ENCODE data around the gene GDF10.

GDF10 gene

DNA sequence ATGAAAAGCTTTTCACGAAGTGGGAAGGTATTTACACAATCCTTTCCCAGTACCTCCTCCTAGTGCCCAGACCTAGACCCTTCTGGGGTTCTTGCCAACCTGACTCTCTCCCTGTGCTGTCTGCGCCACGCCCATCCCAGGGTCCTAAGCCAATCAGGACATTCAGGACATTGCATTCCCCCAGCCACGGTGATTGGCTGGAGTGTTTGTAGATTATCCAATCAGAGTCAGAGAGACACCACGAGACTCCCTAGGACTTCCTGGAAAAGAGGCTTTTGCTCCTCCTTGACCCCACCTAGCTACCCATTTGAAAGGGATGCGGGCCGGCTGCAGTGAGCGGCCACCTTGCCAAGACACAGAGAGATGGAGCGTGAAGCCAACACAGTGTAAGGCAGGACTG is 18.7 kb downstream of the GDF10 start:
- DNase-seq: no peak

DNA sequence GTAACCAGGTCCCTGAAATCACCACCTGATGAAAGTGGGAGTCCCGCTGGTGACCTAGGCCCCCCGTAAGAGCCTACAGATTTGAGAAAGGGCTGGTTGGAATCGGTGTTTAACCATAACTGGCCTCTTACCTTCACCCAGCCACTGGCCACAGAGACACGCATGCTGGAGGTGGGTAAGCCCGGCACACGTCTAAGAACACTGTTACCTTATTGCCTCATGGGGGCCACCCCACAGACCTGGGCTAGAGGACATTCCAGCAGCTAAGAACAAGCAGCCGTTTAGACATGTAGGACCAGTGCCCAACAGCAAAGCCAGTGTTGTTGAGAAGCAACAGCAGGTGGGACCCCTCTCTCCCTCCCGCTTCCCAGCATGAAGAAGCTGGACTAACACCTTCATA is 19.8 kb downstream of the GDF10 start:
- DNase-seq: no peak

GRCh38 chr10:47320812-47321211 is 20.8 kb downstream of the GDF10 start:
- no peak for DNase-seq

- DNase-seq: no peak
Measured at GRCh38 chr10:47321521-47322195, 21.7 kb downstream of the GDF10 start.

DNA sequence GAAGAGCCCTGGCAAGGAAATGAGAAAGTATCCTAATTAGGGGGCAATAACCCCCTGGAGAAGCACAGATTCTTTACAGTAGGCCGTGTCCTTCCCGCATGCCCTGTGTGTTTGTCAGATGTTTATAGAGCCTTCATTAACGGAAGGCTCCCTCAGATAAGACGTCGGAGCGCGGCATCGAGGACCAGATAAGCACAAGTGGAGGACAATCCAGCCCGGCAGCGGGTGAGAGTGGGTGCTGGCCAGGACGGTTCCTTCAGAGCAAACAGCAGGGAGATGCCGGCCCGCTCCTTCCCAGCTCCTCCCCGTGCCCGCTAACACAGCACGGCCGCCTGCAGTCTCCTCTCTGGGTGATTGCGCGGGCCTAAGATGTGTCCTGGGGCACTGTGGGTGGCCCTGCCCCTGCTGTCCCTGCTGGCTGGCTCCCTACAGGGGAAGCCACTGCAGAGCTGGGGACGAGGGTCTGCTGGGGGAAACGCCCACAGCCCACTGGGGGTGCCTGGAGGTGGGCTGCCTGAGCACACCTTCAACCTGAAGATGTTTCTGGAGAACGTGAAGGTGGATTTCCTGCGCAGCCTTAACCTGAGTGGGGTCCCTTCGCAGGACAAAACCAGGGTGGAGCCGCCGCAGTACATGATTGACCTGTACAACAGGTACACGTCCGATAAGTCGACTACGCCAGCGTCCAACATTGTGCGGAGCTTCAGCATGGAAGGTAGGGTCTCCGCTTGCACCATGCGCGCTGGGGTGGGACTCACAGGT is 22.5 kb downstream of the GDF10 start, which contains the start of gene GDF2:
GDF2 (plus strand) TSS at position 155 of the 762 bp plus-strand sequence; CDS start at position 370, 215 bp downstream.
- DNase-seq: no peak

DNA sequence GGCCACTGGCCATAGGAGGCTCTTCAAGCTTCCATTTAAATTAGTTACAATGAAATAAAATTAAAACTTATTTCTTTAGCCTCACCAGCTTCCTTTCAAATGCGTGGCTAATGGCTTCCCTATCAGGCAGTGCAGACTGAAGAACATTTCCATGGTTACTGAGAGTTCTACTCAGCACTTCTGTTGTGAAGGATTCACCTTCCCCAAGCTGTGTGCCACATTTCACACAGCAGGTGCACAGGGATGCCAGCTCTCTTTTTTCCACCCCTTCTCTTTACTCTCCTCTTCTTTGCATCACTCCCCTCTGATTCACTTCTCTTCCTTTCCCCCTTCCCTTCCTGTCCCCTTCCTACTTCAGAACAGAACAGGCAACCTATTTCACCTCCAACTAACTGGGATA is 23.1 kb downstream of the GDF10 start:
- no peak for DNase-seq

DNA sequence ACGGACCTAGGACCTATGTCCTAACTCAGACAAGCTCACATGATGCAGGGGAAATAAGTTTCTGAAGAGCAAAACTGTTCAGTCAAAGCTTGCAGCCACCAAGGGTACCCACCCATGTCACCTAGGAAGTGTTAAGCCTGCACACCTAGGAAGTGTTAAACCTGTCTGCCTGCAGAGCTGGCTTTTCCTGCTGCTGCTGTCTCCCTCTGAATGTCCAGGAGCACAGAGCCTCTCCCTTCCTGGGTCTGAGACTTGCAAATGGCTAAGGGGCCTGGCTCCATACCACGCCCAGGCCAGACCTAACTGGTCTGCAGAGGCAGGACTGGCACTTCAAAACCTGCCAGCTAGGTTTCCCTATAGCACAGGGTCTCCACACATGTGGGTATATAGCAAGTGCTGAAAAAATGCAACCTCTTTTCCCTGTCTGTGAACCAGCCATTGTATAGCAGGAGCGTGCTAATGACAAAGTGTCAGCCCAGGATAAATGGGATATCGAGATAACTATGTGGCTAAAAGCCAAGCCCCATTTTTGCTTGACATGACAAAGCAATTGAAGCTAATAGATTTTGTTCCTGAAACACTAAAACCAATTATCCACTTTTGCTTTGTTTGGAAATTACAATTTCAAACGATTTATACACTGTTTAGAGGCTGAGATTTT is 23.8 kb downstream of the GDF10 start:
- DNase-seq: no peak

- no peak for DNase-seq
Measured at GRCh38 chr10:47325303-47326291, 25.6 kb downstream of the GDF10 start.

DNA sequence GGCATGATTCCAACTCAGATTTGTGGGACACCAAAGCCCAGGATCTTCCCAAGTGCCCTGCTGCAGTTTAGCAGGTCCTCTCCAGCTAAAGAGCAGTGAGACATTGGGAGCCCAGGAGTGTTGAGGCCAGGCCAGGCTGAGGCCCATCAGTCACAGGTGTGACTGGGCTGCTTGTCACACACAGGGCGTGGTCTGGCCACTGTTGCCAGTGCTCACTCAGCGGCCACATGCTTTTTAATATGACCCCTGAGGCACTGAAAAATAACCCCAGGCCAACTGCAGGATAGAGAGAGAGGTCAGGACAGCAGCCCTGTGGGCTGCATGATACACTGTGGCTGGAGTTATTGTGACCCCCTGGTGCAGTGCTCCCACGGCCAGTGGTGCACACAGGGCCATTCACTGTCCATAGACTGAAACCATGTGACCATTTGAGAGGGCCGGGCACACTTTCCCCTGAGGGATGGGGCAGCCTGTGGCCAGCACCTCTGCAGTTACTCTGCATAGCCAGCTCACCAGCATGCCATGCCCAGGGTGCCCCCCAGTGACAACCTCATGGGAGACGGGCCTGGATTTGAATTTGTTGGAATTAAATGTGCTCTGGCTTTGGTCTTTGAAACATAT is 26.4 kb downstream of the GDF10 start:
- DNase-seq: no peak

DNA sequence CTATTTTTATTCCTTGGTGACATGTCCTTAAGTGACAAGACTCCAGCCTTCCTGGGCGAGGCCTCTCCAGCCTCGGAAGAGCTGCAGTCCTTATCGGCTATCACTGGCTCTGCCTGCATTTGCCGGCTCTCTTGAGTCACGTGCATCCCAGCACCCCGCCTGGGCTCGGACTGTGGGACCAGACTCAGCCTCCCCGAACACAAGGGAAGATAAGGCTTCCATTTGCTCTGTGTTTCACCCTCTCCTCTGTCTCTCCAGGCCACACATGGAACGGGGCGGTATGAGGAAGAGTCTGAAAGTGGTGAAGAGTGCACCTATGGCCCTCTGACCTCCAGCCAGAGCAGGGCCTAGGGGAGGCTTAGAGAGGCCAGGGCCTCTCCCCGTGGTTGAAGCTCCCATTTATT is 26.9 kb downstream of the GDF10 start:
- DNase-seq: no peak

- DNase-seq: no peak
Measured at GRCh38 chr10:47329855-47330254, 29.9 kb downstream of the GDF10 start.

GRCh38 chr10:47330366-47330765 is 30.4 kb downstream of the GDF10 start:
- DNase-seq: no peak

GRCh38 chr10:47330804-47331203 is 30.8 kb downstream of the GDF10 start:
- DNase-seq: no peak

DNA sequence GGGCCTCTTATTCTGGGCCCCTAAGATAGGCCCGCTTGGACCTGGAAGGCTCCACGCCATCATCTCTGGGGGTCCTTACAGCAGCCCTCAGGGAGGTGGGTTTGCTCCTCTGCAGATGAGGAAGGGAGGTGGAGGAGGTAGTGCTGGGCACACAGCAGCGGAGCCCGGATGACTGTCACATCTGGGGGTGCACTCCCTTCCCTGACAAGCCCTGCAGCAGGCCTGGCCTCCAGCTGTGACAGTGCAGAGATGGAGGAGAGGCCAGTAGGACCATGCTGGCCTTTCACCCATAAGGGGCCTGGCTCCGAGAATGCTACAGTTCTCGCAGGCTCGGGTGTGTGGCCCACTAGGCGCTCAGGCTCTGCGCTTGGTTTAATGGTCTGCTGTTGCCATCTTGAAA is 31.5 kb downstream of the GDF10 start:
- DNase-seq: no peak

GRCh38 chr10:47331954-47332353 is 32.0 kb downstream of the GDF10 start:
- DNase-seq: no peak

DNA sequence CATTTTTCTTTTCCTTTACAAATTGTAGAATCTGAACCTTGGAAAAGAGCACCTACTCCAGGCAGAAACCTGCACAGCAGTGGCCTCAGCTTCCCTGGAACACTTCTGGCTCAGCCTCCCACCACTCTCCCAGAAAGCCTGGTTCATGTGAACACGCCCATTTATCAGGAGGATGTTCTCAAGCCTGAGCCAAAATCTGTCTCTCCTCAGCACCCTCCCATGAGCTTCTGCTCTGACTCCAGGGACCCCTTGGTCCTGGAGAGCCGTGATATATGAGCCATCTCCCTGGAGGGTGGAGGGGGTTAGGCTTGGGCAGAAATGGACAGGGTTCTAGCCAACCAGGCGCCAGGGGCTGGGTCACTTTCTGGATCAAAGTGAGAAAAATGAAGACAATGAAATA is 32.4 kb downstream of the GDF10 start:
- DNase-seq: no peak

GRCh38 chr10:47332946-47333345 is 32.9 kb downstream of the GDF10 start:
- DNase-seq: no peak

- no peak for DNase-seq
Measured at GRCh38 chr10:47333532-47333931, 33.5 kb downstream of the GDF10 start.

DNA sequence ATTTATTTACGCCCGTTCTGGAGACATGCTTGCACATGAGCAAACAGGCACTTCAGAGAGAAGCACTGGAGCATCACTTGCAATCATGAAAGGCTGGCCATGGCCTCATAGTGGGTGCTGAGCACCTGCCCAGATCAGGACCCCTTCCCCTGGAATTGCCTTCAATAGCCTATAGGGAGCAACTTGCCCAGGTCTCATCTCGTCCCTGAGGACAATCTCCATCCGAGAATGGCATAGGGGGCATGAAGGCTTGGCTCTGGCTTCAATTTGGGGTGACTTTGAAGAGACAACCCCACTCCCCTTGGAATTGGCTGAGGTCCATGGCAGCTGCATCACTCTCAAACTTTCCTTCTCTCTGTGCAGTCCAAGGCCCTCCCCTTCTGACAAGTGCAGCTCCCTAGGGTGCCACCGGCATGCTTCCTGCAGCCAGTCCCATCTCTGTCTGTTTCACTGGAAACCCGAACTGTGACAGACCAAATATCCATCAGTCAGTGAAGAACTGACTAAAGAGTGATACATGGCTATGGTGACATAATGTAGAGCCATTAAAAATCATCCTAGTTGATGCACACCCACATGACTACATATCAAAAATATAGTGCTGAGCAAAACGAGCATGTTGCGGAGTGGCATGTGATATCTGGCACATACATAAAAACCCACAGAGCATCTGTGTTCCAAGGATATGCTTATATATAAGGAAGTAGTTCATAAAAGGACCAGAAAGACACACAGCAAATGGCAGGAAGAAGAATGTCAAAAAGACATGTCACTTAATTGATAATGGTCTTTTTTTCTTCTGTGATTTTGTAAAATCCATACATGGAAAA is 34.7 kb downstream of the GDF10 start:
- no peak for DNase-seq

DNA sequence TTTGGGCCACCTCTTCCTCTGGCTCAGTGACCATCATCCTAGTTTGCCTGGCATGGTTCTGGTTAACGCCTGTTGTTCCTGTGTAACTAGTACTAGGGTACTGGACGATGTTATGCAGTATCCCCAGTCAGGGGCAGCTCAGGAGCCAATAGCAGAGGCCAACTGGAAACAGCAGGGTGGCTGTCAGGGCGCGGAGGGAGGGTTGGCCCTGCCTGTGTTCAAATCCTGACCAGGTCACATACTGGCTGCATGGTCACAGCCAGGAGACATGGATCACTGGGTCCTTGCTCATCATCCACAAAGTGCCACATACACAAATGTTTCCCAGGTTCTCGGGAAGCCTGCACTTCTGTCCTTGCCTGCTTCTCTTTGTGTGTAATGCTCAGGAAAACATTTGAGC is 35.9 kb downstream of the GDF10 start:
- no peak for DNase-seq

DNA sequence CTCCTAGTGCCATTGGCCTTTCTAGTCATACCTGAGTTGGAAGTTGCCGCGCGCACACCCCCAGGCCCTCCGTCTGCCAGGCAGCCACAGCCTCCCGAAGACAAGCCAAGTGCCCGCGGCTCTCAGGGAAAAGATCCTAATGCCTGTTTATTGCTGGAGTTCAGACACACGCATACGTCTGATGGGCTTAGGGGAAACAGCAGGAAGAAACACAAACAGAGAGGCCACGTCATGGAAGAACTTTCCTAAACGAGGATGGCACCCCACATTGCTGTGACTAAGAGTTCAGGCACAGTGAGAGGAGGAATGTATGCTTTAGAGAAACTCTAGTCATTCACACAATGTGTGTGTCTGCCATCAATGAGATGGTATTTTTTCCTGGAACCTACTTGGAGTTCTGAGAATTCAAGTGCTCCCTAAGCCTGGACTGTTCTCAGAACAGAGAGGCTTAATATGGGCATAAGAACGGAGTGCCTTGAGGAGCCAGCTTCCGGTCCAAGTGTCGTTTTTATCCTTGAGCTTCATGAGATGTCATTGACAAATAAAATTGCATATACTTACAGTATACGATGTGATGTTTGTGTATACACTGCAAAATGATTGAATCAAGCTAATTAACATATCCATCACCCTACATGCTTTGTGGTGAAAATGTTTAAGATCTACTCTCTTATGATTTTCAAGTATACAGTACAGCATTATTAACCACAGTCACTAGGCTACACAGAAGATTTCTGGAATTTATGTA is 36.6 kb downstream of the GDF10 start:
- DNase-seq: no peak
